Sciatic nerve (tissue), 2 donors: ENCODE results near the gene ERC2. TPM values are rescaled to one million over a fixed set of nuclear protein-coding genes. Genes with fewer than 3 reads are reported as not detected.

Experiments
- ATAC-seq: fragments of 200-7000 bp; cut with Tn5 transposase; one replicate; pipeline ENCODE4 v1.9.1; 2020; ENCODE audit warnings: mild to moderate bottlenecking, moderate library complexity
- DNase-seq: peaks from one replicate; pipeline ENCODE4 v3.0.0-alpha.2; 2020; ENCODE audit warnings: low spot score
- intact Hi-C: fragments of 100-400 bp; cut with DNase I; formaldehyde crosslinking; loops from one replicate; pipeline ENCODE4 v1.14.2; 2022
- total RNA-seq: library from RNA; stranded (reverse); fragmentation: NEBNext Ultra II Directional; extraction: Animal tissue kit (Norgen Biotek cat#: 25700); gene quantifications from one replicate; pipeline ENCODE4 v1.2.1, GENCODE V29; 2021
- donor health status: DM: no; HTN: no; CAD: no.
- donor health status: DM: no; HTN: no; CAD: no.

Gene ERC2
- total RNA-seq, 1 donor from 2014 or later: 1.7 TPM

GRCh38 chr3:56336023-56336422, 132.2 kb downstream of the ERC2 start:
- intact Hi-C loops: no loop called here
- ATAC-seq (no peak), DNase-seq (no peak)

- ATAC-seq (no peak), DNase-seq (no peak)
- intact Hi-C loops: no loop called here
Measured at GRCh38 chr3:56324473-56324872, 143.8 kb downstream of the ERC2 start.

- DNase-seq (no peak), ATAC-seq (no peak)
- intact Hi-C loops: no loop called here
Measured at GRCh38 chr3:56323986-56324420, 144.3 kb downstream of the ERC2 start.

- ATAC-seq: no peak
- no peak for DNase-seq
- intact Hi-C loops: no loop called here
Measured at GRCh38 chr3:56322862-56323261, 145.4 kb downstream of the ERC2 start.

- DNase-seq (no peak), ATAC-seq (no peak)
- intact Hi-C loops: no loop called here
Measured at GRCh38 chr3:56321892-56322291, 146.4 kb downstream of the ERC2 start.

- no peak for ATAC-seq
- intact Hi-C loops: no loop called here
- DNase-seq: no peak
Measured at GRCh38 chr3:56321383-56321782, 146.9 kb downstream of the ERC2 start.

- intact Hi-C loops: no loop called here
- no peak for ATAC-seq
- DNase-seq: no peak
Measured at GRCh38 chr3:56320883-56321282, 147.4 kb downstream of the ERC2 start.

GRCh38 chr3:56318891-56319290, 149.4 kb downstream of the ERC2 start:
- intact Hi-C loops: no loop called here
- ATAC-seq: no peak
- DNase-seq: no peak

- intact Hi-C loops: no loop called here
- ATAC-seq: no peak
- no peak for DNase-seq
Measured at GRCh38 chr3:56316944-56317343, 151.3 kb downstream of the ERC2 start.

- intact Hi-C loops: no loop called here
- DNase-seq: no peak
- ATAC-seq: no peak
Measured at GRCh38 chr3:56314842-56315241, 153.4 kb downstream of the ERC2 start.

- ATAC-seq (no peak), DNase-seq (no peak)
- intact Hi-C loops: no loop called here
Measured at GRCh38 chr3:56309465-56309864, 158.8 kb downstream of the ERC2 start.

GRCh38 chr3:56308471-56308870, 159.8 kb downstream of the ERC2 start:
- intact Hi-C loops: no loop called here
- no peak for ATAC-seq
- no peak for DNase-seq

- DNase-seq (no peak), ATAC-seq (no peak)
- intact Hi-C loops: no loop called here
Measured at GRCh38 chr3:56304069-56304468, 164.2 kb downstream of the ERC2 start.

- ATAC-seq (peak; percentile 79), DNase-seq (no peak)
- intact Hi-C loops: no loop called here
Measured at GRCh38 chr3:56303487-56303886, 164.8 kb downstream of the ERC2 start.

- DNase-seq (no peak), ATAC-seq (no peak)
- intact Hi-C loops: no loop called here
Measured at GRCh38 chr3:56302417-56302816, 165.8 kb downstream of the ERC2 start.

- no peak for DNase-seq
- ATAC-seq: no peak
- intact Hi-C loops: no loop called here
Measured at GRCh38 chr3:56297281-56297840, 170.9 kb downstream of the ERC2 start.

- ATAC-seq (no peak), DNase-seq (no peak)
- intact Hi-C loops: no loop called here
Measured at GRCh38 chr3:56296361-56296760, 171.9 kb downstream of the ERC2 start.

- intact Hi-C loops: no loop called here
- DNase-seq (no peak), ATAC-seq (no peak)
Measured at GRCh38 chr3:56295161-56295560, 173.1 kb downstream of the ERC2 start.

GRCh38 chr3:56294286-56294685, 174.0 kb downstream of the ERC2 start:
- intact Hi-C loops: no loop called here
- DNase-seq (no peak), ATAC-seq (no peak)

GRCh38 chr3:56291953-56292352, 176.3 kb downstream of the ERC2 start:
- ATAC-seq: no peak
- intact Hi-C loops: no loop called here

GRCh38 chr3:56291244-56291680, 177.0 kb downstream of the ERC2 start:
- ATAC-seq (peak; percentile 91), DNase-seq (no peak)
- intact Hi-C loops: no loop called here

More at GRCh38 chr3:56291953-56292352, 176.3 kb downstream of the ERC2 start:
- DNase-seq: no peak

GRCh38 chr3:56290374-56290773, 177.9 kb downstream of the ERC2 start:
- ATAC-seq (no peak), DNase-seq (no peak)
- intact Hi-C loops: no loop called here
